WTC11 (cell line): ENCODE data around the gene NSUN2. TPM values are rescaled to one million over a fixed set of nuclear protein-coding genes. Genes with fewer than 3 reads are reported as not detected.

Experiments used
- ATAC-seq: fragments of 200-7000 bp; cut with Tn5 transposase; 2 replicates; pipeline ENCODE4 v1.10.0; 2021; ENCODE audit warnings: mild to moderate bottlenecking, moderate library complexity
- CTCF ChIA-PET: fragments of 300-600 bp; sonication (Branson Sonifier 250); formaldehyde crosslinking; loops from one replicate; lab custom pipeline; 2021; ENCODE audit warnings: antibody characterized with exemption; lab: Charles Lee
- POLR2A ChIA-PET: fragments of 350-600 bp; sonication (Branson Sonifier 250); formaldehyde crosslinking; loops from one replicate; lab custom pipeline; 2021; ENCODE audit warnings: antibody characterized with exemption; lab: Charles Lee
- DNase-seq: peaks from one replicate; pipeline ENCODE4 v3.0.0; 2021; ENCODE audit warnings: low spot score
- H3K27ac Mint-ChIP-seq: 2 replicates; pipeline ENCODE4 v1.8.0; 2021; ENCODE audit warnings: mixed read lengths
- H3K27me3 Mint-ChIP-seq: 2 replicates; pipeline ENCODE4 v1.8.0; 2021; ENCODE audit warnings: low read depth, mild to moderate bottlenecking, moderate library complexity, mixed read lengths
- H3K36me3 Mint-ChIP-seq: 2 replicates; pipeline ENCODE4 v1.8.0; 2021; ENCODE audit warnings: mixed read lengths
- H3K4me1 Mint-ChIP-seq: 2 replicates; pipeline ENCODE4 v1.8.0; 2022; ENCODE audit warnings: mixed read lengths
- H3K4me3 Mint-ChIP-seq: 2 replicates; pipeline ENCODE4 v1.8.0; 2021; ENCODE audit warnings: mild to moderate bottlenecking, moderate library complexity, mixed read lengths
- H3K9me3 Mint-ChIP-seq: 2 replicates; pipeline ENCODE4 v1.8.0; 2021; ENCODE audit warnings: mixed read lengths
- ATF1 ChIP-seq: sonication (generic); formaldehyde crosslinking; IDR thresholded peaks from 2 replicates; pipeline ENCODE4 v1.8.1; 2023; ENCODE audit warnings: mild to moderate bottlenecking, moderate library complexity, missing genetic modification reagents
- CREM ChIP-seq: sonication (generic); formaldehyde crosslinking; IDR thresholded peaks from 2 replicates; pipeline ENCODE4 v1.8.1; 2022; ENCODE audit warnings: mild to moderate bottlenecking, missing genetic modification reagents, moderate library complexity
- EMX1 ChIP-seq: fragments of 250-450 bp; sonication (Bioruptor Pico); IDR thresholded peaks from 2 replicates; pipeline ENCODE4 v1.8.0; 2021; ENCODE audit warnings: mild to moderate bottlenecking
- ESRRA ChIP-seq: sonication (generic); formaldehyde crosslinking; IDR thresholded peaks from 2 replicates; pipeline ENCODE4 v1.8.1; 2022; ENCODE audit warnings: mild to moderate bottlenecking, missing genetic modification reagents, borderline replicate concordance
- GABPB1 ChIP-seq: sonication (generic); formaldehyde crosslinking; IDR thresholded peaks from 2 replicates; pipeline ENCODE4 v1.8.1; 2023; ENCODE audit warnings: mild to moderate bottlenecking, missing genetic modification reagents
- KAT7 ChIP-seq: sonication (generic); formaldehyde crosslinking; IDR thresholded peaks from 2 replicates; pipeline ENCODE4 v1.8.1; 2023; ENCODE audit warnings: missing genetic modification reagents, mild to moderate bottlenecking, borderline replicate concordance
- MXD4 ChIP-seq: fragments of 250-450 bp; sonication (Bioruptor Pico); IDR thresholded peaks from 2 replicates; pipeline ENCODE4 v1.8.0; 2021; ENCODE audit warnings: mild to moderate bottlenecking, moderate library complexity, borderline replicate concordance
- MYBL2 ChIP-seq: sonication (generic); formaldehyde crosslinking; IDR thresholded peaks from 2 replicates; pipeline ENCODE4 v1.8.1; 2023; ENCODE audit warnings: mild to moderate bottlenecking, moderate library complexity, missing genetic modification reagents
- NFE2L1 ChIP-seq: sonication (generic); formaldehyde crosslinking; IDR thresholded peaks from 2 replicates; pipeline ENCODE4 v1.8.1; 2023; ENCODE audit warnings: missing genetic modification reagents
- NR1H2 ChIP-seq: sonication (generic); formaldehyde crosslinking; IDR thresholded peaks from 2 replicates; pipeline ENCODE4 v1.9.0; 2021; ENCODE audit warnings: mild to moderate bottlenecking, moderate library complexity, missing genetic modification reagents
- PRRX2 ChIP-seq: fragments of 250-450 bp; sonication (Bioruptor Pico); IDR thresholded peaks from 2 replicates; pipeline ENCODE4 v1.8.0; 2021; ENCODE audit warnings: mild to moderate bottlenecking
- RELA ChIP-seq: sonication (generic); formaldehyde crosslinking; IDR thresholded peaks from 2 replicates; pipeline ENCODE4 v1.8.1; 2022; ENCODE audit warnings: missing genetic modification reagents, mild to moderate bottlenecking, borderline replicate concordance
- RORB ChIP-seq: fragments of 250-450 bp; sonication (Bioruptor Pico); IDR thresholded peaks from 2 replicates; pipeline ENCODE4 v1.9.0; 2021; ENCODE audit warnings: mild to moderate bottlenecking
- SMAD3 ChIP-seq: sonication (generic); formaldehyde crosslinking; IDR thresholded peaks from 2 replicates; pipeline ENCODE4 v1.8.0; 2022; ENCODE audit warnings: missing genetic modification reagents, mild to moderate bottlenecking, borderline replicate concordance
- ZNF138 ChIP-seq: sonication (generic); formaldehyde crosslinking; conservative IDR thresholded peaks from 2 replicates; pipeline ENCODE4 v1.8.1; 2022; ENCODE audit warnings: mild to moderate bottlenecking, moderate library complexity, missing genetic modification reagents
- ZNF219 ChIP-seq: sonication (generic); formaldehyde crosslinking; IDR thresholded peaks from 2 replicates; pipeline ENCODE4 v1.8.0; 2023; ENCODE audit warnings: missing genetic modification reagents, mild to moderate bottlenecking, borderline replicate concordance
- ZNF232 ChIP-seq: sonication (generic); formaldehyde crosslinking; IDR thresholded peaks from 2 replicates; pipeline ENCODE4 v1.8.0; 2022; ENCODE audit warnings: mild to moderate bottlenecking, missing genetic modification reagents
- ZNF396 ChIP-seq: fragments of 250-450 bp; sonication (Bioruptor Pico); IDR thresholded peaks from 2 replicates; pipeline ENCODE4 v1.8.0; 2021; ENCODE audit warnings: mild to moderate bottlenecking, moderate library complexity, borderline replicate concordance
- ZNF416 ChIP-seq: fragments of 250-450 bp; sonication (Bioruptor Pico); IDR thresholded peaks from 2 replicates; pipeline ENCODE4 v1.9.0; 2021; ENCODE audit warnings: mild to moderate bottlenecking, inconsistent platforms
- total RNA-seq: library from RNA; stranded (reverse); gene quantifications from 3 replicates; pipeline ENCODE4 v1.2.3, GENCODE V29; 2021
- TF ChIP-seq, protein P1 (sequence below): sonication (generic); formaldehyde crosslinking; IDR thresholded peaks from 2 replicates; pipeline ENCODE4 v1.8.0; 2023; ENCODE audit warnings: mild to moderate bottlenecking, missing genetic modification reagents
- TF ChIP-seq, protein P2 (sequence below): sonication (generic); formaldehyde crosslinking; IDR thresholded peaks from 2 replicates; pipeline ENCODE4 v1.8.0; 2023; ENCODE audit warnings: missing genetic modification reagents
- TF ChIP-seq, protein P3 (sequence below): fragments of 250-450 bp; sonication (Bioruptor Pico); IDR thresholded peaks from 2 replicates; pipeline ENCODE4 v1.9.0; 2021; ENCODE audit warnings: mild to moderate bottlenecking
- TF ChIP-seq, protein P4 (sequence below): sonication (generic); formaldehyde crosslinking; IDR thresholded peaks from 2 replicates; pipeline ENCODE4 v1.8.0; 2022; ENCODE audit warnings: mild to moderate bottlenecking, missing genetic modification reagents
- TF ChIP-seq, protein P5 (sequence below): fragments of 250-450 bp; sonication (Bioruptor Pico); IDR thresholded peaks from 2 replicates; pipeline ENCODE4 v2.1.2; 2022; ENCODE audit warnings: mild to moderate bottlenecking, moderate library complexity
- TF ChIP-seq, protein P6 (sequence below): sonication (generic); formaldehyde crosslinking; conservative IDR thresholded peaks from 2 replicates; pipeline ENCODE4 v1.8.1; 2022; ENCODE audit warnings: mild to moderate bottlenecking, missing genetic modification reagents

NSUN2 gene
- total RNA-seq, 1 experiment from 2014 or later = 88.4 TPM

DNA sequence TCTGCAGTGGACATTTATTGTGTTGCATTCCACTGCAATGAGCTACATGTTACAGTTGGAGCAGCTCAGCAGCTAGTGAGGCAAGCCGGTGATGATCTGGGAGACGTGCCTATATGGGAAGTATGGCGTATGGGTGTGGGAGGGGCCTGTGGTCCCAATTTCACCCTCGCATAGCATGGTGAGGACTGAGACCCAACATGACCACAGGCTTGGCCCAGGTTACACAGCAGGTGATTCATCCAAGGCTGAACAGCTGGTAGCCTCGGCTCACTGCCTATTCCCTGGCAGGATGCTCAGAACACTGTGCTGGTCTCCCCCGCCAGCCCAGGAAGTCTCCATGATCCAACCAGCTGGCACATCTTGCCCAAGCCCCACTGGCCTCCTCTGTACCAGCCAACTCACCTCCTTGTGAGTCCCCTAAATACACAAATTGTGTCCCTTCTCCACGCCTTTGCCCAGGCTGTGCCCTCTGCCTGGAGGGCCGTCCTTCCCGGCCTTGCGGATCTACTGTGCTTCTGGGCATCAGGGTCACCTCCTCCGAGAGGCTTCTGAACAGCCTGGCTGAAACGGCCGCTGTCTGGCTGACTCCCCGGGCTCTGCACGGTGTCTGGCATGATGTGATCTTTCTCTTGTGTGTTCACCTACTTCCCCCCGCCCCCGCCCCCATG, 81.4 kb downstream of the NSUN2 start:
- Mint-ChIP-seq H3K36me3 (no peaks in the 10 kb centered on the region), H3K4me1 (no peaks in the 10 kb centered on the region), H3K27ac (no peak overlapping the region), H3K9me3 (no peaks in the 10 kb centered on the region), H3K4me3 (no peak overlapping the region), H3K27me3 (peaks cover 3% of the 10 kb centered on the region; the same call in 1 of the 2 replicates)
- no peak for TF ChIP-seq NFE2L1 (CRISPR knock-in tag)
- no peak for TF ChIP-seq ESRRA
- TF ChIP-seq, protein P1, sequence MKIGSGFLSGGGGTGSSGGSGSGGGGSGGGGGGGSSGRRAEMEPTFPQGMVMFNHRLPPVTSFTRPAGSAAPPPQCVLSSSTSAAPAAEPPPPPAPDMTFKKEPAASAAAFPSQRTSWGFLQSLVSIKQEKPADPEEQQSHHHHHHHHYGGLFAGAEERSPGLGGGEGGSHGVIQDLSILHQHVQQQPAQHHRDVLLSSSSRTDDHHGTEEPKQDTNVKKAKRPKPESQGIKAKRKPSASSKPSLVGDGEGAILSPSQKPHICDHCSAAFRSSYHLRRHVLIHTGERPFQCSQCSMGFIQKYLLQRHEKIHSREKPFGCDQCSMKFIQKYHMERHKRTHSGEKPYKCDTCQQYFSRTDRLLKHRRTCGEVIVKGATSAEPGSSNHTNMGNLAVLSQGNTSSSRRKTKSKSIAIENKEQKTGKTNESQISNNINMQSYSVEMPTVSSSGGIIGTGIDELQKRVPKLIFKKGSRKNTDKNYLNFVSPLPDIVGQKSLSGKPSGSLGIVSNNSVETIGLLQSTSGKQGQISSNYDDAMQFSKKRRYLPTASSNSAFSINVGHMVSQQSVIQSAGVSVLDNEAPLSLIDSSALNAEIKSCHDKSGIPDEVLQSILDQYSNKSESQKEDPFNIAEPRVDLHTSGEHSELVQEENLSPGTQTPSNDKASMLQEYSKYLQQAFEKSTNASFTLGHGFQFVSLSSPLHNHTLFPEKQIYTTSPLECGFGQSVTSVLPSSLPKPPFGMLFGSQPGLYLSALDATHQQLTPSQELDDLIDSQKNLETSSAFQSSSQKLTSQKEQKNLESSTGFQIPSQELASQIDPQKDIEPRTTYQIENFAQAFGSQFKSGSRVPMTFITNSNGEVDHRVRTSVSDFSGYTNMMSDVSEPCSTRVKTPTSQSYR (CRISPR knock-in tag) = no peak
- no peak for TF ChIP-seq PRRX2
- no peak for TF ChIP-seq ATF1 (CRISPR knock-in tag)
- TF ChIP-seq, protein P2, sequence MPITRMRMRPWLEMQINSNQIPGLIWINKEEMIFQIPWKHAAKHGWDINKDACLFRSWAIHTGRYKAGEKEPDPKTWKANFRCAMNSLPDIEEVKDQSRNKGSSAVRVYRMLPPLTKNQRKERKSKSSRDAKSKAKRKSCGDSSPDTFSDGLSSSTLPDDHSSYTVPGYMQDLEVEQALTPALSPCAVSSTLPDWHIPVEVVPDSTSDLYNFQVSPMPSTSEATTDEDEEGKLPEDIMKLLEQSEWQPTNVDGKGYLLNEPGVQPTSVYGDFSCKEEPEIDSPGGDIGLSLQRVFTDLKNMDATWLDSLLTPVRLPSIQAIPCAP (CRISPR knock-in tag) = no peak
- TF ChIP-seq ZNF219 (CRISPR knock-in tag) = no peak
- TF ChIP-seq, protein P3, sequence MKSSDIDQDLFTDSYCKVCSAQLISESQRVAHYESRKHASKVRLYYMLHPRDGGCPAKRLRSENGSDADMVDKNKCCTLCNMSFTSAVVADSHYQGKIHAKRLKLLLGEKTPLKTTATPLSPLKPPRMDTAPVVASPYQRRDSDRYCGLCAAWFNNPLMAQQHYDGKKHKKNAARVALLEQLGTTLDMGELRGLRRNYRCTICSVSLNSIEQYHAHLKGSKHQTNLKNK (CRISPR knock-in tag) = no peak
- TF ChIP-seq, protein P4, sequence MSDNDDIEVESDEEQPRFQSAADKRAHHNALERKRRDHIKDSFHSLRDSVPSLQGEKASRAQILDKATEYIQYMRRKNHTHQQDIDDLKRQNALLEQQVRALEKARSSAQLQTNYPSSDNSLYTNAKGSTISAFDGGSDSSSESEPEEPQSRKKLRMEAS = no peak
- no peak for TF ChIP-seq NR1H2 (CRISPR knock-in tag)
- no peak for TF ChIP-seq ZNF416 (CRISPR knock-in tag)
- no peak for TF ChIP-seq MYBL2 (CRISPR knock-in tag)
- TF ChIP-seq RORB (CRISPR knock-in tag) = no peak
- TF ChIP-seq GABPB1 (CRISPR knock-in tag) = no peak
- DNase-seq = no peak
- no peak for ATAC-seq
- ChIA-PET POLR2A (no interaction called here), CTCF (no interaction called here)

DNA sequence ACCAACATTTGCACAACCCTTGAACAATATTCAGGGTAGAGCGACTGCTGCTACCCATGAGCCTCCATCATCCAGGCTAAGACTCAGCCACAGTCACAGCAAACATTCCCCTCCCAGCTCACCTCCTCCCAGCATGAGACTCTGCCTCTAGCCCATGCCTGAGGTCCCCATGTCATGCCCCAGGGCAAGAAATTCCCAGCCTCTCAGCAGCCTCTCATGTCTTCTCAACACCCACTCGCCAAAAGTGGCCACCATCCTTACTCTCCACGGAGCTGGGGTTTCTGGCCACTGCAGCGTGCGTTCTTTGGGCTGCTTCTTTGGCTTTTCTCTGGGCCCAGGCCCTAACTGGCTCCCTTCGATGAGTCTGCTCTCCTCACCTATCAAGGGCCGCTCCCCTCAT, 82.2 kb downstream of the NSUN2 start:
- no peak for ATAC-seq
- no peak overlapping the region for H3K27ac Mint-ChIP-seq
- TF ChIP-seq SMAD3 (CRISPR knock-in tag) (no peak), ZNF138 (CRISPR knock-in tag) (no peak), EMX1 (no peak), ZNF396 (CRISPR knock-in tag) (no peak), RELA (no peak), CREM (no peak), PRRX2 (no peak), MXD4 (CRISPR knock-in tag) (no peak), ZNF232 (CRISPR knock-in tag) (no peak), KAT7 (CRISPR knock-in tag) (no peak)
- TF ChIP-seq, protein P5, sequence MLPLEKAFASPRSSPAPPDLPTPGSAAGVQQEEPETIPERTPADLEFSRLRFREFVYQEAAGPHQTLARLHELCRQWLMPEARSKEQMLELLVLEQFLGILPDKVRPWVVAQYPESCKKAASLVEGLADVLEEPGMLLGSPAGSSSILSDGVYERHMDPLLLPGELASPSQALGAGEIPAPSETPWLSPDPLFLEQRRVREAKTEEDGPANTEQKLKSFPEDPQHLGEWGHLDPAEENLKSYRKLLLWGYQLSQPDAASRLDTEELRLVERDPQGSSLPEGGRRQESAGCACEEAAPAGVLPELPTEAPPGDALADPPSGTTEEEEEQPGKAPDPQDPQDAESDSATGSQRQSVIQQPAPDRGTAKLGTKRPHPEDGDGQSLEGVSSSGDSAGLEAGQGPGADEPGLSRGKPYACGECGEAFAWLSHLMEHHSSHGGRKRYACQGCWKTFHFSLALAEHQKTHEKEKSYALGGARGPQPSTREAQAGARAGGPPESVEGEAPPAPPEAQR = no peak
- TF ChIP-seq, protein P3 (CRISPR knock-in tag) = no peak
- TF ChIP-seq, protein P1 (CRISPR knock-in tag) = no peak
- TF ChIP-seq, protein P6, sequence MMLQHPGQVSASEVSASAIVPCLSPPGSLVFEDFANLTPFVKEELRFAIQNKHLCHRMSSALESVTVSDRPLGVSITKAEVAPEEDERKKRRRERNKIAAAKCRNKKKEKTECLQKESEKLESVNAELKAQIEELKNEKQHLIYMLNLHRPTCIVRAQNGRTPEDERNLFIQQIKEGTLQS = no peak

More for the DNA sequence above, 82.2 kb downstream of the NSUN2 start:
- ChIA-PET POLR2A (no interaction called here), CTCF (no interaction called here)
- no peaks in the 10 kb centered on the region for H3K4me1 Mint-ChIP-seq
- no peak for DNase-seq
- H3K9me3 Mint-ChIP-seq = no peaks in the 10 kb centered on the region
- H3K4me3 Mint-ChIP-seq = no peak overlapping the region
- H3K36me3 Mint-ChIP-seq = no peaks in the 10 kb centered on the region
- H3K27me3 Mint-ChIP-seq = peaks cover 3% of the 10 kb centered on the region; the same call in 1 of the 2 replicates
